HEK293 (cell line): ENCODE results near the gene TBC1D19.
"Not testable (repeated sequence)": the region's sequence is repeated elsewhere in the genome, so short reads cannot be mapped to it uniquely, and the experiment has no call there.

ENCODE experiments used
- BCL11B ChIP-seq: fragments of 450-650 bp; formaldehyde crosslinking; IDR thresholded peaks from 2 replicates; pipeline ENCODE4 v1.5.1; 2016; ENCODE audit warnings: low read depth, missing biosample characterization, missing genetic modification characterization
- MYNN ChIP-seq: fragments of 450-650 bp; formaldehyde crosslinking; IDR thresholded peaks from 2 replicates; pipeline ENCODE4 v1.5.1; 2016; ENCODE audit warnings: missing biosample characterization, missing genetic modification characterization, borderline replicate concordance
- OVOL3 ChIP-seq: fragments of 450-650 bp; formaldehyde crosslinking; IDR thresholded peaks from 2 replicates; pipeline ENCODE4 v1.5.1; 2016; ENCODE audit warnings: missing biosample characterization, missing genetic modification characterization
- SP3 ChIP-seq: fragments of 450-650 bp; formaldehyde crosslinking; IDR thresholded peaks from 2 replicates; pipeline ENCODE4 v1.5.1; 2016; ENCODE audit warnings: missing biosample characterization, missing genetic modification characterization
- TRIM28 ChIP-seq: IDR thresholded peaks from 2 replicates; pipeline ENCODE4 v1.6.1; 2011; ENCODE audit warnings: low read length, control low read depth, borderline replicate concordance
- YY1 ChIP-seq: fragments of 450-650 bp; formaldehyde crosslinking; IDR thresholded peaks from 2 replicates; pipeline ENCODE4 v1.5.1; 2018; ENCODE audit warnings: missing biosample characterization, missing genetic modification characterization
- ZIC2 ChIP-seq: fragments of 450-650 bp; formaldehyde crosslinking; IDR thresholded peaks from 2 replicates; pipeline ENCODE4 v1.5.1; 2016; ENCODE audit warnings: missing biosample characterization, missing genetic modification characterization
- ZNF394 ChIP-seq: fragments of 450-650 bp; formaldehyde crosslinking; IDR thresholded peaks from 2 replicates; pipeline ENCODE4 v1.5.1; 2016; ENCODE audit warnings: missing biosample characterization, missing genetic modification characterization, mild to moderate bottlenecking, moderate library complexity, borderline replicate concordance
- ZNF792 ChIP-seq: fragments of 450-650 bp; formaldehyde crosslinking; IDR thresholded peaks from 2 replicates; pipeline ENCODE4 v1.5.1; 2016; ENCODE audit warnings: missing biosample characterization, missing genetic modification characterization
- TF ChIP-seq, protein P1 (sequence below): fragments of 450-650 bp; formaldehyde crosslinking; IDR thresholded peaks from 2 replicates; pipeline ENCODE4 v1.5.1; 2016; ENCODE audit warnings: missing biosample characterization, missing genetic modification characterization
- TF ChIP-seq, protein P2 (sequence below): fragments of 450-650 bp; formaldehyde crosslinking; IDR thresholded peaks from 2 replicates; pipeline ENCODE4 v1.5.1; 2016; ENCODE audit warnings: missing biosample characterization, missing genetic modification characterization
- TF ChIP-seq, protein P3 (sequence below): fragments of 450-650 bp; formaldehyde crosslinking; IDR thresholded peaks from 2 replicates; pipeline ENCODE4 v1.5.1; 2017; ENCODE audit warnings: missing biosample characterization, mild to moderate bottlenecking, missing genetic modification characterization, moderate library complexity

DNA sequence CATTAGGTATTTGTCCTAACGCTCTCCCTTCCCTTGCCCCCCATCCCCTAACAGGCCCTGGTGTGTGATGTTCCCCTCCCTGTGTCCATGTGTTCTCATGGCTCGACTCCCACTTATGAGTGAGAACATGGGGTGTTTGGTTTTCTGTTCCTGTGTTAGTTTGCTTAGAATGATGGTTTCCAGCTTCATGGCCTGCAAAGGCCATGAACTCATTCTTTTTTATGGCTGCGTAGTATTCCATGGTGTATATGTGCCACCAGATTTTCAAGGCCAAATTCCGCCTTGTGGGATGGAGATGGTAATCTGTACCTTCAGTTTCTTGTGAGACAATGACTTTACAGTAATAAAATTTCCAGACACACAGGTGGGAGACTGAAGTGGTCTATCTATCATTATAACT is 2.5 kb upstream of the TBC1D19 start:
- TF ChIP-seq, protein P1, sequence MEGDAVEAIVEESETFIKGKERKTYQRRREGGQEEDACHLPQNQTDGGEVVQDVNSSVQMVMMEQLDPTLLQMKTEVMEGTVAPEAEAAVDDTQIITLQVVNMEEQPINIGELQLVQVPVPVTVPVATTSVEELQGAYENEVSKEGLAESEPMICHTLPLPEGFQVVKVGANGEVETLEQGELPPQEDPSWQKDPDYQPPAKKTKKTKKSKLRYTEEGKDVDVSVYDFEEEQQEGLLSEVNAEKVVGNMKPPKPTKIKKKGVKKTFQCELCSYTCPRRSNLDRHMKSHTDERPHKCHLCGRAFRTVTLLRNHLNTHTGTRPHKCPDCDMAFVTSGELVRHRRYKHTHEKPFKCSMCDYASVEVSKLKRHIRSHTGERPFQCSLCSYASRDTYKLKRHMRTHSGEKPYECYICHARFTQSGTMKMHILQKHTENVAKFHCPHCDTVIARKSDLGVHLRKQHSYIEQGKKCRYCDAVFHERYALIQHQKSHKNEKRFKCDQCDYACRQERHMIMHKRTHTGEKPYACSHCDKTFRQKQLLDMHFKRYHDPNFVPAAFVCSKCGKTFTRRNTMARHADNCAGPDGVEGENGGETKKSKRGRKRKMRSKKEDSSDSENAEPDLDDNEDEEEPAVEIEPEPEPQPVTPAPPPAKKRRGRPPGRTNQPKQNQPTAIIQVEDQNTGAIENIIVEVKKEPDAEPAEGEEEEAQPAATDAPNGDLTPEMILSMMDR = not testable (repeated sequence)
- TF ChIP-seq YY1 (tag by site-specific recombination); MYNN (tag by site-specific recombination); BCL11B (tag by site-specific recombination); ZIC2 (tag by site-specific recombination); OVOL3 (tag by site-specific recombination); ZNF394 (tag by site-specific recombination); SP3 (tag by site-specific recombination); ZNF792 (tag by site-specific recombination); TRIM28: not testable (repeated sequence)
- TF ChIP-seq, protein P2, sequence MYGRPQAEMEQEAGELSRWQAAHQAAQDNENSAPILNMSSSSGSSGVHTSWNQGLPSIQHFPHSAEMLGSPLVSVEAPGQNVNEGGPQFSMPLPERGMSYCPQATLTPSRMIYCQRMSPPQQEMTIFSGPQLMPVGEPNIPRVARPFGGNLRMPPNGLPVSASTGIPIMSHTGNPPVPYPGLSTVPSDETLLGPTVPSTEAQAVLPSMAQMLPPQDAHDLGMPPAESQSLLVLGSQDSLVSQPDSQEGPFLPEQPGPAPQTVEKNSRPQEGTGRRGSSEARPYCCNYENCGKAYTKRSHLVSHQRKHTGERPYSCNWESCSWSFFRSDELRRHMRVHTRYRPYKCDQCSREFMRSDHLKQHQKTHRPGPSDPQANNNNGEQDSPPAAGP = not testable (repeated sequence)
- TF ChIP-seq, protein P3, sequence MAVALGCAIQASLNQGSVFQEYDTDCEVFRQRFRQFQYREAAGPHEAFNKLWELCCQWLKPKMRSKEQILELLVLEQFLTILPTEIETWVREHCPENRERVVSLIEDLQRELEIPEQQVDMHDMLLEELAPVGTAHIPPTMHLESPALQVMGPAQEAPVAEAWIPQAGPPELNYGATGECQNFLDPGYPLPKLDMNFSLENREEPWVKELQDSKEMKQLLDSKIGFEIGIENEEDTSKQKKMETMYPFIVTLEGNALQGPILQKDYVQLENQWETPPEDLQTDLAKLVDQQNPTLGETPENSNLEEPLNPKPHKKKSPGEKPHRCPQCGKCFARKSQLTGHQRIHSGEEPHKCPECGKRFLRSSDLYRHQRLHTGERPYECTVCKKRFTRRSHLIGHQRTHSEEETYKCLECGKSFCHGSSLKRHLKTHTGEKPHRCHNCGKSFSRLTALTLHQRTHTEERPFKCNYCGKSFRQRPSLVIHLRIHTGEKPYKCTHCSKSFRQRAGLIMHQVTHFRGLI (tag by site-specific recombination) = not testable (repeated sequence)
